ELR (cell line): ENCODE data around the gene SKIC2.
A peak's percentile ranks its signal among the peaks of the same experiment; 100 is the strongest.

Experiments
- DNase-seq: peaks from one replicate; pipeline ENCODE4 v3.0.0-alpha.2; 2015; ENCODE audit warnings: low read depth

The SKIC2 gene

DNA sequence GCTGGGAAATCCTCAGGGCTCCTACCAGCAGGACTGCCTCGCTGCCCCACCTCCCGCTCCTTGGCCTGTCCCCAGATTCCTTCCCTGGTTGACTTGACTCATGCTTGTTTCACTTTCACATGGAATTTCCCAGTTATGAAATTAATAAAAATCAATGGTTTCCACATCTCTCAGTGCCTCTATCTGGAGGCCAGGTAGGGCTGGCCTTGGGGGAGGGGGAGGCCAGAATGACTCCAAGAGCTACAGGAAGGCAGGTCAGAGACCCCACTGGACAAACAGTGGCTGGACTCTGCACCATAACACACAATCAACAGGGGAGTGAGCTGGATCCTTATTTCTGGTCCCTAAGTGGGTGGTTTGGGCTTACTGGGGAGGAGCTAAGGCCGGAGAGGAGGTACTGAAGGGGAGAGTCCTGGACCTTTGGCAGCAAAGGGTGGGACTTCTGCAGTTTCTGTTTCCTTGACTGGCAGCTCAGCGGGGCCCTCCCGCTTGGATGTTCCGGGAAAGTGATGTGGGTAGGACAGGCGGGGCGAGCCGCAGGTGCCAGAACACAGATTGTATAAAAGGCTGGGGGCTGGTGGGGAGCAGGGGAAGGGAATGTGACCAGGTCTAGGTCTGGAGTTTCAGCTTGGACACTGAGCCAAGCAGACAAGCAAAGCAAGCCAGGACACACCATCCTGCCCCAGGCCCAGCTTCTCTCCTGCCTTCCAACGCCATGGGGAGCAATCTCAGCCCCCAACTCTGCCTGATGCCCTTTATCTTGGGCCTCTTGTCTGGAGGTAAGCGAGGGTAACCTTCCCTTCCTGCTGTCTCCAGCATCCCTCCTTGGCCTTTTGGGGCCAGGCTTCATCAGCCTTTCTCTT is 13.2 kb upstream of the SKIC2 start, which contains the start of gene CFB:
TSS of gene CFB (plus strand) at position 589 of the 863 bp plus-strand sequence. CDS start at position 716, 127 bp downstream.
- DNase-seq: peak; percentile 92

- no peak for DNase-seq
These were observed 12.5 kb upstream of the SKIC2 start for GRCh38 chr6:31946370-31946885.

- DNase-seq: no peak
These were observed 11.8 kb upstream of the SKIC2 start for GRCh38 chr6:31947070-31947675.

DNA sequence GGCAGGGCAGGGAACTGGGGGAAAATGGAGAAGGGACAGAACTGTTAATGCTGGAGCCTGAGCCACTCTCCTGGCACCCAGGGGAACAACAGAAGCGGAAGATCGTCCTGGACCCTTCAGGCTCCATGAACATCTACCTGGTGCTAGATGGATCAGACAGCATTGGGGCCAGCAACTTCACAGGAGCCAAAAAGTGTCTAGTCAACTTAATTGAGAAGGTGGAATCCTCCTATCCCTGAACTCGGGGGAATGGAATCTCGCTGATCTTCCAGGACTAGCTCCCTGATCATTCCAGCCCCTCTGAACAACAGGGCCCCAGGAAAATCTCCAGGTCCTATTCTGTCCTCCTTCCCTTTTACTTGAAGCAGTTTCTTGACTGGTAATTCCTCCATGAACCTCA is 11.1 kb upstream of the SKIC2 start:
- DNase-seq: no peak

- no peak for DNase-seq
These were observed 10.7 kb upstream of the SKIC2 start for GRCh38 chr6:31948306-31948705.

DNA sequence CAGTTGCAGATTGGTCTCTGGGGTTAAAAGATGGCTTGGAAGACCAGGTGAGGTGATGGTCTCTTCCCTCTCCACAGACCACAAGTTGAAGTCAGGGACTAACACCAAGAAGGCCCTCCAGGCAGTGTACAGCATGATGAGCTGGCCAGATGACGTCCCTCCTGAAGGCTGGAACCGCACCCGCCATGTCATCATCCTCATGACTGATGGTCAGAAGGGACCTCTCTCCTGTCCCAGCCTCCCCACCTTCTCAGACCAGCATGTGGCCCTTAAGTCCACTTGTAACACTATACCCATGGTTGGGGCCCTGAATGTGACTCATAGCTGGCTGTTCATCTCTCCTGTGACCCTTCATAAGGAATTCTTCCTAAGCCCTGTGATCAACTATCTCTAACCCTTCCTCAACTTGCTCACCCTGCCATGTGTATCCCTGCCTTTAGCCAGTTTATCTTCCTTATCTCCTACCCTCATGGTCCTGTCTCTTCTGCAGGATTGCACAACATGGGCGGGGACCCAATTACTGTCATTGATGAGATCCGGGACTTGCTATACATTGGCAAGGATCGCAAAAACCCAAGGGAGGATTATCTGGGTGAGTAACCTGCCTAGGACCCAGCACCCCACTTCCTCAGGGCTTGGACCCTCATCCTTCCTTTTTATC is 10.1 kb upstream of the SKIC2 start:
- DNase-seq: peak; percentile 93

GRCh38 chr6:31949926-31950548 is 8.9 kb upstream of the SKIC2 start:
- DNase-seq: no peak

GRCh38 chr6:31952140-31952805 is 6.7 kb upstream of the SKIC2 start:
- DNase-seq: peak; percentile 78

DNA sequence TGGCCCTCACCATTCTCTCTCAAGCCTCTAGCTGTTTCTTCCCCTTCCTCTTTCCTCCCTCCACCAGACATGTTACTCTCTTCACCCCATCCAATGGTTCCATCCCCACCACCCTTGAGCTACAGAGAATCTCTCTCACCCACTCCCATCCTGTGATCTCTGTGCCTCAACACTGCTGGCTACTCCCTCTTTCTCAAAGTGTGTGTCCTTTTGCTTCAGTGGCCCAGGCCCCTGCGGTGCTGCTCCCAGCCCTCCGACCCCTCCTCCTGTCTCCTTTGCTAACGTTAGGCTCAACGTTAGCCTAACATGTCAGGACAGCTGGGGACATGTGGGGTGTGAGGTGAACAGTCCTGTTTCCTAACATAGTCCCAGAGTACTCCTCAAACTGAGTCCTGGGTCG is 6.1 kb upstream of the SKIC2 start:
- DNase-seq: no peak

DNA sequence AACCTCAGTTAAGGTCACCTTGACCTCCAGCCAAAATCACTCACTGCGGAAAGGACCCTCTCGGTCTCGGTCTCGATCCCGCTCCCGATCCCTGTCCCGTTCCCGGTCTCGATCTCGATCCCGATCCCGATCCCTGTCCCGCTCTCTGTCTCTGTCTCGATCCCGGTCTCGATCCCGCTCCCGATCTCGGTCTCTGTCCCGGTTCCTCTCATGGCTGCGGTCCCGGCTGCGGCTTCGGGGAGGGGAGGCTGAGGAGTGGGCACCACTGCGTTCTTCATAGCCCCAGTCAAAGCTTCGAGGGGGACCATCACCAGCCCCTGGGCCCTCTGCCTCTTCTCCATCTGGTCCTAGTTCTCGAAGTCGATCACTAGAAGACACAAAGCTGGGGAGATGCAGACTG is 4.5 kb upstream of the SKIC2 start:
- no peak for DNase-seq

DNA sequence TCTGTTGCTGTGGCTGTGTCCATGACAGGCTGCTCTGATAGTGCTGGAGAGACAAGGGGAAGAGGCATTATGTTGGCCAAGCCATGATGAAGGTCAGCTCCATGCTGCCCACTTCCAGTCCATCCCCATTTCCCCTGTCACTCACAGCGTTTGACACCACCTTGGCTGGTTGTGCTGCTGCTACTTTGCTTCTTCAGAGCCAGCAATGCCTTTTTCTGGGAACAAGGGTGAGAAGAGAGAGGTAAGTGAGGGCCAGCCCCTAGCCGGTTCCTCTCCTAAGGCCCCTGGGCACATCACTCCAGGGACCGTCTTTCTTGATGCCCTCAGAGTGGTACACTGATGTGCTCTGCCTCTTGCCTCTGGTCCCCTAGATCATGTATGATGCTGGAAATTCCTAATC is 2.2 kb upstream of the SKIC2 start:
- DNase-seq: no peak

GRCh38 chr6:31958412-31958740 is 599 bp upstream of the SKIC2 start:
- peak; percentile 30 for DNase-seq

DNA sequence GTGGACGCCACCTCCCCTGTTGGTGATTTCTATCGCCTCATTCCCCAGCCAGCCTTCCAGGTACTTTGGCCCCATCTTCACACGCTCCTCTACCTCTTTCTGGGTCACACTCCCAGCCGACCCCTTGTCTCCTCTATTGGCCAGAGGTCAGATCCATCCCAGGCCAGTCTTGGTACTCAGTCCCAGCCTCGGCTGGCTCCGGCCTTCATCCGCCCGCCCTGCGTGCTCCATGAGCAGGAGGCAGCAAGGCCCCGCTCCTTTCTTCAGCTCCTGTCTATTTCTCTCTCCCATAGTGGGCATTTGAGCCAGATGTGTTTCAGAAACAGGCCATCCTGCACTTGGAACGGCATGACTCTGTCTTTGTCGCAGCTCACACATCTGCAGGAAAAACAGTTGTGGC is 2.6 kb downstream of the SKIC2 start:
- no peak for DNase-seq

- DNase-seq: no peak
These were observed 4.9 kb downstream of the SKIC2 start for GRCh38 chr6:31963921-31964320.

- DNase-seq: no peak
These were observed 6.7 kb downstream of the SKIC2 start for GRCh38 chr6:31965700-31966099.

GRCh38 chr6:31966506-31966905 is 7.5 kb downstream of the SKIC2 start:
- no peak for DNase-seq

DNA sequence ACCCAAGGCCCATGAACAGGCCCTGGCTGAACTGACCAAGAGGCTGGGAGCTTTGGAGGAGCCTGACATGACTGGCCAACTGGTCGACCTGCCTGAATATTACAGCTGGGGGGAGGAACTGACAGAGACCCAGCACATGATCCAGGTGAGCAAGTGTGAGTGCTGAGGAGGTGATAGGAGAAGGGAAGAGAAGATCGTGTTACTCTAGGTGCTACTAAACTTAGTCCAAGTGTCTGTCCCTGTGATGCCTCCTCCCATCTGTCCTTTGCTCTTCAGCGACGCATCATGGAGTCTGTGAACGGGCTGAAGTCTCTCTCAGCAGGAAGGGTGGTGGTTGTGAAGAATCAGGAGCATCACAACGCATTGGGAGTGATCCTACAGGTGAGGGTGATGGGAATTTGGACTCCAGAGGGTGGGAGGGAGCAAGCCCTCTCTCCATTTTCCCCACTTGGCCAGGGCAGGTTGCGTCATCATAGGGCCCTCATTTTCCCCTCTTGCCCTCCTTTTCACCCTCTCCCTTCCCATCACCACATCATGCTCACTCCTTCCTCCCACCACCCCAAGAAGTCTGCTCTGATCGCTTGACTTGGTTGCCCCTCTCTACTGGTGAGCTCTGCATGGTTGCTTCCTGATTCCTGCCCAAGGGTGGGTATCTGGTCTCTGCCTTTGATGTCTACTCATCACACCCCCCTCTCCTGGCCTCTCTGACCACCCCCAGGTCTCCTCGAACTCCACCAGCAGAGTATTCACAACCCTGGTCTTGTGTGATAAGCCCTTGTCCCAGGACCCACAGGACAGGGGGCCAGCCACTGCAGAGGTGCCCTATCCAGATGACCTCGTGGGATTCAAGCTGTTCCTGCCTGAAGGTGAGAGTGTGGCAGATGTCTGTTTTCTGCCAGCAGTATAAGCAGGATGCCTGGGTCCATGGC is 8.3 kb downstream of the SKIC2 start:
- no peak for DNase-seq

DNA sequence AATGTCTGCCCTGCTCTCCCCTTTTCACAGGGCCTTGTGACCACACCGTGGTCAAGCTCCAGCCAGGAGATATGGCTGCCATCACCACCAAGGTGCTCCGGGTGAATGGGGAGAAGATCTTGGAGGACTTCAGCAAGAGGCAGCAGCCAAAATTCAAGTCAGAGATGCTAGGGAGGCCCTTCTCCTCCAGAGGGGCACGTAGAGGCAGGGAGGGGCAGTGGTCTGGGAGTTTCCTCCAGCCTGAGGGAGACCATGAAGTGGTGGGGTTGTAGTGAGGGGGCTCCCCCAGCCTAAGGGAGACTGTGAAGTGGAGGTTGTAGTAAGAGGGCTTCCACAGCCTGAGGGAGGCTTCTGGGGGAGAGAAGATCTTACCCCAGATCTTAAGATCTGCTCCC is 8.9 kb downstream of the SKIC2 start:
- no peak for DNase-seq

GRCh38 chr6:31968326-31968725 is 9.4 kb downstream of the SKIC2 start:
- DNase-seq: no peak

DNA sequence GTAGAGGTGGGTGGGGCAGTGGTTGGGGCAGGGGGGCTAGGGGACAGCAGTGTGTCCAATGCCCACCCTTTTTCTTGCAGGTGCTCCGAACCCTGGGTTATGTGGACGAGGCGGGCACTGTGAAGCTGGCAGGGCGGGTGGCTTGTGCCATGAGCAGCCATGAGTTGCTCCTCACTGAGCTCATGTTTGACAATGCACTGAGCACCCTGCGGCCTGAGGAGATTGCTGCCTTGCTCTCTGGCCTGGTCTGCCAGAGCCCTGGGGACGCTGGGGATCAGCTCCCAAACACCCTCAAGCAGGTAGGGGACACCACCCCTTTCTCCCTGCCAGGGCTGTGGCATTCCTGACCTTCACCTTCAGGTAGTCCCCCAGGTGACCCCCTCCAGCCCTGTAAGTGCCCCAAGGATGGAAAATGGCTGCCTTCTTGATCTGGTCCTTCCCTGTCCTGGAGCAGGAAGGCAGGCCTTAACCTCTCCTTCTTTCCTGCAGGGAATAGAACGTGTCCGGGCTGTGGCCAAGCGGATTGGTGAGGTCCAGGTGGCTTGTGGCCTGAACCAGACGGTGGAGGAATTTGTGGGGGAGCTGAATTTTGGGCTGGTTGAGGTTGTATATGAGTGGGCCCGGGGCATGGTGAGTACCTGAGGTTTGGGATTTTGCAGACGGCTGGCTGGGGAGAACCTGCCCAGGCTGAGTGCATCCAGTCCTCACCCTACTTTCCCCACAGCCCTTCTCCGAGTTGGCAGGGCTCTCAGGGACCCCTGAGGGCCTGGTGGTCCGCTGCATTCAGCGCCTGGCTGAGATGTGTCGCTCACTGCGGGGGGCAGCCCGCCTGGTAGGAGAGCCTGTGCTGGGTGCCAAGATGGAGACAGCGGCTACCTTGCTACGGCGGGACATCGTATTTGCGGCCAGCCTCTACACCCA is 10.1 kb downstream of the SKIC2 start:
- DNase-seq: no peak
